Islet precursor cell (in vitro differentiated cells): ENCODE data around the gene RNF113A.
A peak's percentile ranks its signal among the peaks of the same experiment; 100 is the strongest.
"Not testable (repeated sequence)": the region's sequence is repeated elsewhere in the genome, so short reads cannot be mapped to it uniquely, and the experiment has no call there.

Source experiments
- DNase-seq: peaks from one replicate; pipeline ENCODE4 v3.0.0-alpha.2; 2018

The RNF113A gene

DNA sequence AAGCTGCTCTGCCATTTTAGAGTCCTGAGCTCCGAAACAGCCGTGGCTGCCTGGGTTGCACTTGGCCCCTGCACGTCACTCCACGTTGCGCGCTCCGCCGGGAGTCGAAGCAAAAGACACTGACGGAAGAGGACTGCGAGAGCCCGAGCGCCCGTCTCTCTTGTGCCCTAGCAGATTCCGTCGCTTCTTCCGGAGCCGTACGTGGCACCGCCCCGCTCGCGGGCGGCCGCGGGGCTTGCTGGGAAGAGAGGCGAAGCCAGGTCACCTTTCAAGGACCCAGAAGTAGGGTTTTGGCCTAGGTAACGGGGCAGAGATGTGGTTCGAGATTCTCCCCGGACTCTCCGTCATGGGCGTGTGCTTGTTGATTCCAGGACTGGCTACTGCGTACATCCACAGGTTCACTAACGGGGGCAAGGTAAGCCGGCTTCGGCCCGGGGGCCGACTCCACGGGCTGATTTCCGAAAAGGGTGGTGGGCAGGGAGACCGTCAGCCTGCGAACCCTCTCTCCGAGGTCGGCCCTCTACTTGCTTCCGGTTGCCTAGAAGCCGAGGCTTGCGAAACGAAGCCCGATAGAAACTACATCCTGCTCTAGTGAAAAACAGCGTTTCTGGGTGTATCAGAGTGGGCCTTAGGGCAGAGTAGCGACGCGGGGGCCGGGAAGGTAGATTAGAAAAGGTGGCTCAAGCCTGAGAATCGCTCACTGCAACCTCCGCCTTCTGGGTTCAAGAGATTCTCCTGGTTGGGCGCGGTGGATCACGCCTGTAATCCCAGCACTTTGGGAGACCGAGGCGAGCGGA, at the start of gene RNF113A, which contains the start of gene NDUFA1:
Gene RNF113A, minus strand, starts transcription at position 135 of the 797 bp plus-strand sequence. Its CDS starts 120 bp downstream, at position 15.
Gene NDUFA1, plus strand, starts transcription at position 234 of the 797 bp plus-strand sequence. Its CDS starts 80 bp downstream, at position 314.
- peak; percentile 92 for DNase-seq

GRCh38 chrX:119919835-119920585, 48.5 kb upstream of the RNF113A start:
- no peak for DNase-seq

DNA sequence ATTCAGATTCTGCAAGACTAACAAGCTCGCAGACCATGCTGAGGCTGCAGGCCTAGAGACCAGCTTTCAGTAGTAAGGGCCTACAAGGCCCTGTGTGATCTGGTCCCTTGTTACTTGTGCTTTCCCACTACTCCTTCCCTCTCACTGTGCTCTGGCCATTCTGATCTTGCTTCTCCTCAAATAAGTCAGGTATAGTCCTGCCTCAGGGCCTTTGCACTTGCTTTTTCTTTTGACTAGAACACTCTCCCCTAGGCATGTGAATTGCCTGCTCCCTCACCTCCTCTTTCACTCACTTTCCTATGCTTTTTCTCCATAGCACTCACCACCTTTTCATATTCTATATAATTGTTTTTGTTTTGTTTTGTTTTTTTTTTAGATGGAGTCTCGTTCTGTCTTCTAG, 46.3 kb upstream of the RNF113A start:
- no peak for DNase-seq

DNA sequence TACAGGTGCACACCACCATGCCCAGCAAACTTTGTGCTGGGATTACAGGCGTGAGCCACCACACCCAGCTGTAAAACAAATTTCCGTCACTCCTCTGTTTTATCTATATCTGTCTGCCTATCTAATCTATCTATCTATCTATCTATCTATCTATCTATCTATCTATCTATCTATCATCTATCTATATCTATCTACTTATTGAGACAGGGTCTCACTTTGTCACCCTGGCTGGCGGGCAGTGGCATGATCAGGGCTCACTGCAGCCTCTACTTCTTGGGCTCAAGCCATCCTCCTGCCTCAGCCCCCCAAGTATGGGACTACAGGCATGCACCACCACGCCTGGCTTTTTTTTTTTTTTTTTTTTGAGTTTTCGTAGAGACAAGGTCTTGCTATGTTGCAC, 44.8 kb upstream of the RNF113A start:
- DNase-seq = no peak

- no peak for DNase-seq
These were observed 29.4 kb upstream of the RNF113A start for GRCh38 chrX:119900976-119901375.

- DNase-seq = no peak
These were observed 27.6 kb upstream of the RNF113A start for GRCh38 chrX:119899125-119899524.

GRCh38 chrX:119895843-119896326, 24.4 kb upstream of the RNF113A start, which contains the start of gene AKAP14:
Gene AKAP14 (plus strand): TSS chrX:119895893. CDS start chrX:119903224, 7,331 bp downstream.
- DNase-seq = no peak

- DNase-seq = peak; percentile 61
These were observed 20.6 kb upstream of the RNF113A start for GRCh38 chrX:119891961-119892692.

GRCh38 chrX:119890626-119891025, 19.1 kb upstream of the RNF113A start:
- DNase-seq = not testable (repeated sequence)

DNA sequence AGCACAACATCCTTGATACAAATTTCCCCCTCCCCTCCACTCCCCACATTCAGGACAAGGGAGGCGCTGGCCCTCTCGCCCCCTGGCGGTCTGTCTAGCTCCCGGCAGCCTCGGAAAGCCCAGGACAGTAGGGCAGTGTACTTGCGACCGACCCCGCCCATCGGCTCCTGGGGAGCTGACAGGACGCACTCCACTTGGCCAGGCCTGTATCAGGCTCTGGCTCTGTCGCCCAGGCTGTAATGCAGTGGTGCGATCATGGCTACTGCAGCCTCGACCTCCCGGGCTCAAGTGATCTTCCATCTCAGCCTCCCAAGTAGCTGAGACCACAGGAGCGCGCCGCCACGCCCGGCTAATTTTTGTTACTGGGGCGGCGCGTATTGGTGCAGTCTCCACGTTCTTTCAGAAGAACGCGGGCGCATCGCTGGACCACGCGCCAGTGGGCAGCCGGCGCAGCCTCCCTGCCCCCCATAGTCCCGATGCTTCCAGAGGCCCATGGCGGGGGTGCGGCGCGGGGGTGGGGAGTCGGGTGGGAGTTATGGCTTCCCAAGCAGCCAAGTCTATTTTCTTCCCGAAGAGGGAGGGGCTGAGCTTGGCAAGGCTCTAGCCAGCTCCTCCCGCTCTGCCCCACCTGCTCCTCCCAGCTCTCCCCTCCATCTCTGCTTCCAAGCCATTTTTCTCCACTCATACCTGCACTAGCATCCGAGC, 16.3 kb upstream of the RNF113A start:
- peak; percentile 92 for DNase-seq

GRCh38 chrX:119885554-119886428, 14.3 kb upstream of the RNF113A start:
- no peak for DNase-seq

- DNase-seq = peak; percentile 81
These were observed 9.3 kb upstream of the RNF113A start for GRCh38 chrX:119880552-119881437.

GRCh38 chrX:119880076-119880475, 8.5 kb upstream of the RNF113A start:
- no peak for DNase-seq

DNA sequence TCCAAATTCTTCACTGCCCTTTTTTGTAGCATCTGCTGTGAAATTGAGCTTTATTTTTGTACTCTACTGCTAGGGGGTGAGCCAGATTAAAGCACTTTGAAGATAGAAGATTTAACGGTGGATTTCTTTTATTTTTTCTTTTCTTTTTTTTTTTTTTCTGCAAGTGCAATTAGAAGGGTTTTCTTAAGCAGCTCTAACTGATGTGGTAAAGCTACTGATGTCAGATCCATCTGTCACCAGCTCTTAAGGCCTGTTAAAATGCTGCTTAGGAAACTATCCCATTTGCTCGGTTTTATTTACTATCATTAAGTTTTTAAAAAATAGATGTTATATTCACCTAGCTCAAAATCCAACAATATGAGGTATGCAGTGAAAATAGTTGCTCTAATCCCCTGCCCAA, 7.2 kb upstream of the RNF113A start:
- DNase-seq = no peak

DNA sequence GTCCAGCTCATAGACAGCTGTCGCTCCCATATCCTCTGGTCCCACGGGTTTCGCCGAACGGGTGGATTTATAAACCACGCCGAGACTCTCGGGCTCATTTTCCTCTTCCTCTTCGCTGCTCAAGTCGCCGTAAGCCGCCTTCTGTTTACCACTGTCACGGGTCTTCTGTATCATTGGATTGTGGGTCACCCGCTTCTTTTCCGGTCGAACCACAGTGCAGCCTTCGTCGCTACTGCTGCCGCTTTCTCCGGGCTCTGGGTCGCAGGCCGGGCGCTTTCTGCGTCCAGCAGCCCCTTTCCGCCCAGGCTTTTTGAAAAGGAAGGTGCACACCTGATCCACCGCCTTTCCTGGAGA, 311 bp downstream of the RNF113A start:
- DNase-seq = peak; percentile 57

DNA sequence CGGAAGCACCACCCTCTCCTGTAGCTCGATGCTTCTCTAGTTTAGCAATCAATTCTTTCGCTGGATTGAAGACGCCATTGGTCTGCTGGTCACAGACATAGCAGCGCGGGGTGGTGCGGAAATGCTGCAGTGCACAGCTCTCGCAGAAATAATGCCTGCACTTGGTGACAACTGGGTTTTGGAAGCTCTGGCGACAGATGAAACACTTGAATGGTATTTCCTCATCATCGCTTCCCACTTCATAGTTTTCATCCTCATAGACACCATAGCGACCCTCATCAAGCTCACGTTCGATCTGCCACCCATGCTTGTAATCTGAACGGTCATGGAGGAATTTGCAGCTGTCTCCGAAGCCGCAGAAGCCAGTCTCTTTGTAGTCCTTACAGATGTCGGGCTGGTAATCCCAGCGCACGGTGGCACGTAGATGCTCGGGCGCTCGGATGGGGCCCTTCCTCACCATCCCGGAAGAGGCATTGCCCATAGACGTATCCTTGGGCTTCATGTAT, 854 bp downstream of the RNF113A start:
- DNase-seq = peak; percentile 60

DNA sequence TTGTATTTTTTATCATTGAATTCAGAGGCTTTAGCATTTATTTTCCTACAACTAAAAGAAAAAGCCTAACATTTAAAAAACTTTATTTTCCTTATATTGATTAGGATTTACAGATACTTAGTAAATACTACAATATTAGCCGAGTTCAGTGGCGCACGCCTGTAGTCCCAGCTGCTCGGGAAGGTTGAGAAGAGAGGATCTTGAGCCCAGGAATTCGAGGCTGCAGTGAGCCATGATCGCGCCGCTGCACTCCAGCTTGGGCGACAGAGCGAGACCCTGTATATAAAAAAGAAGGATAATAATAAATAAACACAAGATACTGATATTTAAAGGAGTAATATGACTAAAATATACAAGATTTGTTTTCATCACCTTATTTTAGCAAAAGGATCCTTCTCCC, 18.1 kb downstream of the RNF113A start:
- DNase-seq = no peak

- DNase-seq = peak; percentile 99
These were observed 18.9 kb downstream of the RNF113A start, which contains the start of gene UPF3B for GRCh38 chrX:119852382-119853353. Gene UPF3B (minus strand): TSS chrX:119852963. CDS start chrX:119852928, 35 bp downstream.

GRCh38 chrX:119833905-119834304, 37.6 kb downstream of the RNF113A start:
- DNase-seq = no peak
